Caki2 (cell line): ENCODE data around the gene APCS. TPM values are rescaled to one million over a fixed set of nuclear protein-coding genes. Genes with fewer than 3 reads are reported as not detected.

Source experiments
- total RNA-seq: library from RNA; depleted of rRNA; stranded (reverse); fragments of >200 nt; shearing (Covaris generic); gene quantifications from 2 replicates; pipeline ENCODE4 v1.2.3, GENCODE V29; 2014; ENCODE audit warnings: low replicate concordance; rRNA removed

The APCS gene
- total RNA-seq, 1 experiment from 2014 or later, result not detected

Other genes with a start within 250 kb of the APCS start
- not detected in 2 replicates for gene OR10J4, start 155.6 kb upstream of the APCS start, total RNA-seq
- not detected in 2 replicates for gene OR10J1, start 148.1 kb upstream of the APCS start, total RNA-seq
- gene OR10J5, start 51.8 kb upstream of the APCS start, total RNA-seq, result not detected in 2 replicates
- gene CRP, start 126.8 kb downstream of the APCS start, total RNA-seq, result not detected in 2 replicates
- gene DUSP23, start 193.1 kb downstream of the APCS start, total RNA-seq, result 86.0 and 130 TPM in 2 replicates
- not detected in 2 replicates for gene FCRL6, start 214.5 kb downstream of the APCS start, total RNA-seq
- gene SLAMF8, start 239.0 kb downstream of the APCS start, total RNA-seq, result not detected in 2 replicates